HepG2 (cell line): Measurements from ENCODE around the gene ELP2. TPM values are rescaled to one million over a fixed set of nuclear protein-coding genes. Genes with fewer than 3 reads are reported as not detected.

Experiments
- BCL6 ChIP-seq: IDR thresholded peaks from 2 replicates; pipeline ENCODE4 v1.6.1; 2016; ENCODE audit warnings: missing genetic modification reagents, missing compliant biosample characterization
- CCDC6 ChIP-seq: sonication (generic); formaldehyde crosslinking; IDR thresholded peaks from 2 replicates; pipeline ENCODE4 v1.8.1; 2022; ENCODE audit warnings: mild to moderate bottlenecking, missing genetic modification reagents, moderate library complexity
- CEBPG ChIP-seq: IDR thresholded peaks from 2 replicates; pipeline ENCODE4 v1.6.1; 2016
- ISX ChIP-seq: sonication (generic); formaldehyde crosslinking; conservative IDR thresholded peaks from 2 replicates; pipeline ENCODE4 v1.5.0; 2020; ENCODE audit warnings: missing genetic modification reagents
- KLF12 ChIP-seq: sonication (generic); formaldehyde crosslinking; IDR thresholded peaks from 2 replicates; pipeline ENCODE4 v1.4.0; 2020; ENCODE audit warnings: missing genetic modification reagents, borderline replicate concordance
- PRMT3 ChIP-seq: sonication (generic); formaldehyde crosslinking; IDR thresholded peaks from 2 replicates; pipeline ENCODE4 v1.8.1; 2022; ENCODE audit warnings: low read depth, mild to moderate bottlenecking, moderate library complexity, missing genetic modification reagents, borderline replicate concordance
- RFX1 ChIP-seq: fragments of 450-650 bp; IDR thresholded peaks from 2 replicates; pipeline ENCODE4 v1.6.1; 2017
- RFX3 ChIP-seq: IDR thresholded peaks from 2 replicates; pipeline ENCODE4 v1.6.1; 2016; ENCODE audit warnings: missing biosample characterization, missing genetic modification reagents
- SP5 ChIP-seq: IDR thresholded peaks from 2 replicates; pipeline ENCODE4 v1.6.1; 2016; ENCODE audit warnings: low read depth, borderline replicate concordance
- ZBTB7B ChIP-seq: sonication (generic); formaldehyde crosslinking; IDR thresholded peaks from 2 replicates; pipeline ENCODE4 v1.4.0; 2020; ENCODE audit warnings: missing genetic modification reagents
- ZFP1 ChIP-seq: IDR thresholded peaks from 2 replicates; pipeline ENCODE4 v1.6.1; 2016
- ZNF17 ChIP-seq: sonication (generic); formaldehyde crosslinking; IDR thresholded peaks from 2 replicates; pipeline ENCODE4 v1.5.0; 2020; ENCODE audit warnings: mild to moderate bottlenecking, missing genetic modification reagents
- ZNF383 ChIP-seq: sonication (generic); formaldehyde crosslinking; IDR thresholded peaks from 2 replicates; pipeline ENCODE4 v1.4.0; 2020; ENCODE audit warnings: missing genetic modification reagents, mild to moderate bottlenecking, borderline replicate concordance
- ZNF550 ChIP-seq: sonication (generic); formaldehyde crosslinking; IDR thresholded peaks from 2 replicates; pipeline ENCODE4 v1.4.0; 2020; ENCODE audit warnings: mild to moderate bottlenecking, missing genetic modification reagents, borderline replicate concordance
- ZNF598 ChIP-seq: sonication (generic); formaldehyde crosslinking; IDR thresholded peaks from 2 replicates; pipeline ENCODE4 v1.5.1; 2020; ENCODE audit warnings: mild to moderate bottlenecking, missing genetic modification reagents, borderline replicate concordance
- ZNF607 ChIP-seq: sonication (generic); formaldehyde crosslinking; IDR thresholded peaks from 2 replicates; pipeline ENCODE4 v1.5.1; 2020; ENCODE audit warnings: missing genetic modification reagents, mild to moderate bottlenecking, borderline replicate concordance
- ZNF670 ChIP-seq: sonication (generic); formaldehyde crosslinking; IDR thresholded peaks from 2 replicates; pipeline ENCODE4 v1.8.0; 2022; ENCODE audit warnings: mild to moderate bottlenecking, missing genetic modification reagents, borderline replicate concordance
- ZNF747 ChIP-seq: sonication (generic); formaldehyde crosslinking; IDR thresholded peaks from 2 replicates; pipeline ENCODE4 v1.8.1; 2023; ENCODE audit warnings: missing genetic modification reagents, mild to moderate bottlenecking, borderline replicate concordance
- ZNF790 ChIP-seq: sonication (generic); formaldehyde crosslinking; IDR thresholded peaks from 2 replicates; pipeline ENCODE4 v1.8.0; 2022; ENCODE audit warnings: missing genetic modification reagents, mild to moderate bottlenecking, borderline replicate concordance
- polyA plus RNA-seq, 8 experiments: library from polyadenylated mRNA; depleted of rRNA in 3 of 8; stranded (reverse) in 7 of 8; unstranded in 1 of 8; fragments of >200 nt; fragmentation: Illumina TruSeq in 4 of 8; extraction: Trizol in 4 of 8; gene quantifications; 2 replicates each; pipeline versions ENCODE4 v1.2.1 to v1.2.3, GENCODE V29; 2011 to 2016; ENCODE audit warnings: low read depth in 4 of 8, missing spikeins in 1 of 8, mixed read lengths in 1 of 8; ENCODE audit not compliant: insufficient read depth in 1 of 8
- total RNA-seq, 5 experiments: library from RNA; depleted of rRNA; stranded (reverse); fragments of >200 nt; fragmentation: Illumina TruSeq; extraction: Trizol; gene quantifications; 2 replicates each; pipeline ENCODE4 v1.2.3, GENCODE V29; 2016; ENCODE audit warnings: low read depth in 1 of 5
- TF ChIP-seq, protein P1 (sequence below): IDR thresholded peaks from 2 replicates; pipeline ENCODE4 v1.6.1; 2016
- TF ChIP-seq, protein P2 (sequence below): sonication (generic); formaldehyde crosslinking; IDR thresholded peaks from 2 replicates; pipeline ENCODE4 v1.4.0; 2020; ENCODE audit warnings: missing genetic modification reagents
- TF ChIP-seq, protein P3 (sequence below): sonication (generic); formaldehyde crosslinking; IDR thresholded peaks from 2 replicates; pipeline ENCODE4 v1.5.0; 2020; ENCODE audit warnings: mild to moderate bottlenecking, missing genetic modification reagents
- TF ChIP-seq, protein P4 (sequence below): sonication (generic); formaldehyde crosslinking; IDR thresholded peaks from 2 replicates; pipeline ENCODE4 v1.8.1; 2023; ENCODE audit warnings: missing genetic modification reagents, mild to moderate bottlenecking, borderline replicate concordance
- TF ChIP-seq, protein P5 (sequence below): sonication (generic); formaldehyde crosslinking; conservative IDR thresholded peaks from 2 replicates; pipeline ENCODE4 v1.8.1; 2023; ENCODE audit warnings: missing genetic modification reagents

ELP2 gene
- total and polyA plus RNA-seq, 2 of the 13 experiments (the other 11 are each of a cell fraction or from before 2014, with no cell fraction given): 98.7 to 100 TPM

DNA sequence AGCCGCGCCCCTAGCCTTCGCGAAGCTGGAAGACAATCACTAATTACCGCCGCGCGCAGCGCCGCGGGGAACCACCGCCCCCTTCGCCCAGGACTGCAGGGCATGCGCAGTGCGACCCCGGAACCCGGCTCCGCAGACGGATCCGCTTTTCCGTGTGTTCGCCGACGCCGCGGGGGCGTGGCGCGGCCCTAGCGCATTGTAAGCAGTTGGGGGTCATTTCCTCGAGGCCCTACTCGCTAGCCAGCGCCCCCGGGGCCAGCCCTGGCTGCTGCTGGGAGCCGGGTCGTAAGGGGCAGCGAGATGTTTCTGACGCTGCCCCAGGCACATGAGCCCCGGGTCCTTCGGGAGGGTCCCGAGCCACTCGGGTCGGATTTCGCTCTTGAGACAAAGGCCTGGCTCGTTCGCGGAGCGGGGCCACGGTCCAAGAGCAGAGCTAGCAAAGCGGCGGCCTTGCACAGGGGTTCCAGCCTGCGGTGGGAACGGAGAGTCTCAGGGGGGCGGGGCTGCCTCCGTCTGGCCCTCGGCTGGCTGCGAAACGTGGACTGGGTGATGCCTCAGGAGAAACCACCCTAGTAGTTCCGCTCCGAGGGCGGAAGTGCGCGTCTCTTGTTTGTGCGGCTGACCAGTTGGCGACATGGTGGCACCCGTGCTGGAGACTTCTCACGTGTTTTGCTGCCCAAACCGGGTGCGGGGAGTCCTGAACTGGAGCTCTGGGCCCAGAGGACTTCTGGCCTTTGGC, at the start of gene ELP2, which contains the start of gene SLC39A6 (continued):
- TF ChIP-seq SP5 (CRISPR knock-in tag) (peak; percentile 80), PRMT3 (no peak), ZNF17 (CRISPR knock-in tag) (no peak), RFX3 (no peak), CEBPG (peak; percentile 14; the same call in 1 of the 2 replicates), RFX1 (no peak), ZNF670 (peak; percentile 68; the same call in 1 of the 2 replicates), BCL6 (CRISPR knock-in tag) (peak; percentile 82), ISX (CRISPR knock-in tag) (no peak), ZNF790 (peak; percentile 97), ZNF383 (CRISPR knock-in tag) (no peak), ZNF598 (peak; percentile 80; the same call in 1 of the 2 replicates), ZFP1 (CRISPR knock-in tag) (no peak), ZNF550 (CRISPR knock-in tag) (0 out of 2 replicates have a peak, but pooled peaks have one; percentile 61), CCDC6 (CRISPR knock-in tag) (peak; percentile 55; the same call in 1 of the 2 replicates), KLF12 (CRISPR knock-in tag) (no peak; the same call in none of the 2 replicates), ZBTB7B (CRISPR knock-in tag) (peak; percentile 64), ZNF747 (peak; percentile 73; the same call in 1 of the 2 replicates), ZNF607 (CRISPR knock-in tag) (peak; percentile 71)
- TF ChIP-seq, protein P1, sequence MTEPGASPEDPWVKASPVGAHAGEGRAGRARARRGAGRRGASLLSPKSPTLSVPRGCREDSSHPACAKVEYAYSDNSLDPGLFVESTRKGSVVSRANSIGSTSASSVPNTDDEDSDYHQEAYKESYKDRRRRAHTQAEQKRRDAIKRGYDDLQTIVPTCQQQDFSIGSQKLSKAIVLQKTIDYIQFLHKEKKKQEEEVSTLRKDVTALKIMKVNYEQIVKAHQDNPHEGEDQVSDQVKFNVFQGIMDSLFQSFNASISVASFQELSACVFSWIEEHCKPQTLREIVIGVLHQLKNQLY (CRISPR knock-in tag): 0 out of 2 replicates have a peak, but pooled peaks have one; percentile 39
- TF ChIP-seq, protein P2, sequence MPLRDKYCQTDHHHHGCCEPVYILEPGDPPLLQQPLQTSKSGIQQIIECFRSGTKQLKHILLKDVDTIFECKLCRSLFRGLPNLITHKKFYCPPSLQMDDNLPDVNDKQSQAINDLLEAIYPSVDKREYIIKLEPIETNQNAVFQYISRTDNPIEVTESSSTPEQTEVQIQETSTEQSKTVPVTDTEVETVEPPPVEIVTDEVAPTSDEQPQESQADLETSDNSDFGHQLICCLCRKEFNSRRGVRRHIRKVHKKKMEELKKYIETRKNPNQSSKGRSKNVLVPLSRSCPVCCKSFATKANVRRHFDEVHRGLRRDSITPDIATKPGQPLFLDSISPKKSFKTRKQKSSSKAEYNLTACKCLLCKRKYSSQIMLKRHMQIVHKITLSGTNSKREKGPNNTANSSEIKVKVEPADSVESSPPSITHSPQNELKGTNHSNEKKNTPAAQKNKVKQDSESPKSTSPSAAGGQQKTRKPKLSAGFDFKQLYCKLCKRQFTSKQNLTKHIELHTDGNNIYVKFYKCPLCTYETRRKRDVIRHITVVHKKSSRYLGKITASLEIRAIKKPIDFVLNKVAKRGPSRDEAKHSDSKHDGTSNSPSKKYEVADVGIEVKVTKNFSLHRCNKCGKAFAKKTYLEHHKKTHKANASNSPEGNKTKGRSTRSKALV: peak; percentile 76; the same call in 1 of the 2 replicates
- TF ChIP-seq, protein P3, sequence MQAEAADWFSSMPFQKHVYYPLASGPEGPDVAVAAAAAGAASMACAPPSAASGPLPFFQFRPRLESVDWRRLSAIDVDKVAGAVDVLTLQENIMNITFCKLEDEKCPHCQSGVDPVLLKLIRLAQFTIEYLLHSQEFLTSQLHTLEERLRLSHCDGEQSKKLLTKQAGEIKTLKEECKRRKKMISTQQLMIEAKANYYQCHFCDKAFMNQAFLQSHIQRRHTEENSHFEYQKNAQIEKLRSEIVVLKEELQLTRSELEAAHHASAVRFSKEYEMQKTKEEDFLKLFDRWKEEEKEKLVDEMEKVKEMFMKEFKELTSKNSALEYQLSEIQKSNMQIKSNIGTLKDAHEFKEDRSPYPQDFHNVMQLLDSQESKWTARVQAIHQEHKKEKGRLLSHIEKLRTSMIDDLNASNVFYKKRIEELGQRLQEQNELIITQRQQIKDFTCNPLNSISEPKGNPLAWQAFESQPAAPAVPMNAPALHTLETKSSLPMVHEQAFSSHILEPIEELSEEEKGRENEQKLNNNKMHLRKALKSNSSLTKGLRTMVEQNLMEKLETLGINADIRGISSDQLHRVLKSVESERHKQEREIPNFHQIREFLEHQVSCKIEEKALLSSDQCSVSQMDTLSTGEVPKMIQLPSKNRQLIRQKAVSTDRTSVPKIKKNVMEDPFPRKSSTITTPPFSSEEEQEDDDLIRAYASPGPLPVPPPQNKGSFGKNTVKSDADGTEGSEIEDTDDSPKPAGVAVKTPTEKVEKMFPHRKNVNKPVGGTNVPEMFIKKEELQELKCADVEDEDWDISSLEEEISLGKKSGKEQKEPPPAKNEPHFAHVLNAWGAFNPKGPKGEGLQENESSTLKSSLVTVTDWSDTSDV (CRISPR knock-in tag): peak; percentile 81; the same call in 1 of the 2 replicates
- TF ChIP-seq, protein P4, sequence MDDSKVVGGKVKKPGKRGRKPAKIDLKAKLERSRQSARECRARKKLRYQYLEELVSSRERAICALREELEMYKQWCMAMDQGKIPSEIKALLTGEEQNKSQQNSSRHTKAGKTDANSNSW: no peak
- TF ChIP-seq, protein P5, sequence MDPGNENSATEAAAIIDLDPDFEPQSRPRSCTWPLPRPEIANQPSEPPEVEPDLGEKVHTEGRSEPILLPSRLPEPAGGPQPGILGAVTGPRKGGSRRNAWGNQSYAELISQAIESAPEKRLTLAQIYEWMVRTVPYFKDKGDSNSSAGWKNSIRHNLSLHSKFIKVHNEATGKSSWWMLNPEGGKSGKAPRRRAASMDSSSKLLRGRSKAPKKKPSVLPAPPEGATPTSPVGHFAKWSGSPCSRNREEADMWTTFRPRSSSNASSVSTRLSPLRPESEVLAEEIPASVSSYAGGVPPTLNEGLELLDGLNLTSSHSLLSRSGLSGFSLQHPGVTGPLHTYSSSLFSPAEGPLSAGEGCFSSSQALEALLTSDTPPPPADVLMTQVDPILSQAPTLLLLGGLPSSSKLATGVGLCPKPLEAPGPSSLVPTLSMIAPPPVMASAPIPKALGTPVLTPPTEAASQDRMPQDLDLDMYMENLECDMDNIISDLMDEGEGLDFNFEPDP: no peak; the same call in 1 of the 2 replicates
